ENCODE measurements around the gene STRA8. TPM values are rescaled to one million over a fixed set of nuclear protein-coding genes. Genes with fewer than 3 reads are reported as not detected.

STRA8 gene
- total RNA-seq, 1 donor from 2014 or later, result not detected

DNA sequence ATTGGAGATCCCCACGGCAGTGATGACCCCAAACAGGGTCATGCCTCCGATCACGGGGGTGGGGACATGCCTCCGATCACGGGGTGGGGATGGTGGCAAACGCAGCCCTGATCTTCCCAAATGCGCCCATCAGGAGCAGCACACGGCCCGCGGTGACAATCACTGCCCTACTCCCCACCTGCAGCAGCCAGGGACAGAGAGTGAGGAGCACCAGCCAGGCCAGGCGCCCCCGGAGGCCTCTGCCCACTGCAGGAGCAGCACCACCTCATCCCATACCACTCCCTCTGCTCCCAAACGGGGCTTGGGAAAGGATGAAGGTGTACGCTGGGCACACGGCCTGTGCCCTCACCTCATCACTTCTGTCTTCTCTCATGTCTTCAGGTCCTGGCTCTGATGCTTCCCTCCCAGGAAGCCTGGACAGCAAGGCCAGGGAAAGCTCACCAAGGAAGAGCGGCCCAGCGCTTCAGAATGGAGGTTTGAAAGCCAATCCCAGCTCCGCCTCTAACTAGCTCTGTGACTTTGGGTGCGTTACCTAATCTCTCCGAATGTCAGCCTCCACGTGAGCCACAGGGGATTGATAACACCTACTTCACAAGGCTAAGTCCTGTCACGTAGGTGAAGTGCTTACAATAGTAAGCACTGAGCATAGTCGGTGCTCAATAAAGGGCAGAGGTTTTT is 37.1 kb downstream of the STRA8 start:
- no peaks in the 10 kb centered on the region for H3K4me1 ChIP-seq
- no peak overlapping the region for H3K4me3 ChIP-seq
- no peak overlapping the region for H3K27ac ChIP-seq
- intact Hi-C loops (cut with DNase I), result loop anchor here (5.0 kb wide), 1 partner anchor 583 kb away; no protein-coding TSS in a partner anchor
- H3K36me3 ChIP-seq, result no peaks in the 10 kb centered on the region
- H3K27me3 ChIP-seq, result no peaks in the 10 kb centered on the region
- H3K9me3 ChIP-seq, result peaks cover 0 to under 1% of the 10 kb centered on the region in 2 donors
- no peak for DNase-seq (ENCODE audit: low spot score in 2 of 2)
- TF ChIP-seq, protein P1, sequence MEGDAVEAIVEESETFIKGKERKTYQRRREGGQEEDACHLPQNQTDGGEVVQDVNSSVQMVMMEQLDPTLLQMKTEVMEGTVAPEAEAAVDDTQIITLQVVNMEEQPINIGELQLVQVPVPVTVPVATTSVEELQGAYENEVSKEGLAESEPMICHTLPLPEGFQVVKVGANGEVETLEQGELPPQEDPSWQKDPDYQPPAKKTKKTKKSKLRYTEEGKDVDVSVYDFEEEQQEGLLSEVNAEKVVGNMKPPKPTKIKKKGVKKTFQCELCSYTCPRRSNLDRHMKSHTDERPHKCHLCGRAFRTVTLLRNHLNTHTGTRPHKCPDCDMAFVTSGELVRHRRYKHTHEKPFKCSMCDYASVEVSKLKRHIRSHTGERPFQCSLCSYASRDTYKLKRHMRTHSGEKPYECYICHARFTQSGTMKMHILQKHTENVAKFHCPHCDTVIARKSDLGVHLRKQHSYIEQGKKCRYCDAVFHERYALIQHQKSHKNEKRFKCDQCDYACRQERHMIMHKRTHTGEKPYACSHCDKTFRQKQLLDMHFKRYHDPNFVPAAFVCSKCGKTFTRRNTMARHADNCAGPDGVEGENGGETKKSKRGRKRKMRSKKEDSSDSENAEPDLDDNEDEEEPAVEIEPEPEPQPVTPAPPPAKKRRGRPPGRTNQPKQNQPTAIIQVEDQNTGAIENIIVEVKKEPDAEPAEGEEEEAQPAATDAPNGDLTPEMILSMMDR (IDR thresholded peaks at IDR 0.05), result no peak

DNA sequence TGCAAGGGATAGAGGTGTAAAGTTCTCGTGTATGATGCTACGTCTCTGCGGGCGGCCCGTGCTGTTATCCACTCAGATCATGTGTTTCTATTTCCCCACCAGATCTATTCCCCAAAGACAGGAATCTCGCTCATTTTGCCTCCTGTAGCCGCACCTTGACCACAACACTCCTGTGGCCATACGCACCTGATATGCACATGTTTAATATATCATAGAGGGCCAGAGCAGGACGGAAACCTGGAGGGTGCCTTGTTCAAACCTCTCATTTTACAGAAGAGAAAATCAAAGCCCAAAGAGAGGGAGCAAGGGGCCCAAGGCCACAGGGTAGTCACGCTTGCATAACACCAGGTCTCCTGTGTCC is 37.6 kb downstream of the STRA8 start:
- H3K27ac ChIP-seq, result no peak overlapping the region
- H3K9me3 ChIP-seq, result no peaks in the 10 kb centered on the region
- H3K4me1 ChIP-seq, result no peaks in the 10 kb centered on the region
- H3K27me3 ChIP-seq, result no peaks in the 10 kb centered on the region
- TF ChIP-seq, protein P1 (IDR thresholded peaks at IDR 0.05), result no peak
- DNase-seq (ENCODE audit: low spot score in 2 of 2), result no peak
- intact Hi-C loops (cut with DNase I), result loop anchor here (5.0 kb wide), 1 partner anchor 584 kb away; no protein-coding TSS in a partner anchor
- no peaks in the 10 kb centered on the region for H3K36me3 ChIP-seq
- no peak overlapping the region for H3K4me3 ChIP-seq

DNA sequence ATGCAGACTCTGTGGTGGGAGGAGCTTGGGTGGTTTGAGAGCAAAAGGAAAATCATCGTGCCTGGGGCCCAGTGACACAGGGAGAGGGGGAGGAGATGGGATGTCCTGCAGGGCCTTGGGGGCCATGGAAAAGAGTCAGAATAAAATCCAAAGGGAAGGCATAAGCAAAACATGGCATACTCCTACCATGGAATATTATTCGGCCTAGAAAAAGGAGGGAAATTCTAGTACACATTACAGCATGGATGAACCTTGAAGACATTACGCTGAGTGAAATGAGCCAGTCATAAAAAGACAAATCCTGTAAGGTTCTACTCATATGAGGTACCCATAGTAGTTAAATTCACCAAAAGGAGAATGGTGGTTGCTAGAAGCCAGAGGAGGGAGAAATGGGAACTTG is 38.7 kb downstream of the STRA8 start:
- intact Hi-C loops (cut with DNase I), result loop anchor here (5.0 kb wide), 1 partner anchor 585 kb away; no protein-coding TSS in a partner anchor
- Histone ChIP-seq H3K36me3 (no peaks in the 10 kb centered on the region), H3K4me1 (no peaks in the 10 kb centered on the region), H3K27me3 (no peaks in the 10 kb centered on the region), H3K9me3 (no peaks in the 10 kb centered on the region), H3K4me3 (no peak overlapping the region), H3K27ac (no peak overlapping the region)
- DNase-seq (ENCODE audit: low spot score in 2 of 2), result no peak
- TF ChIP-seq, protein P1 (IDR thresholded peaks at IDR 0.05), result no peak

DNA sequence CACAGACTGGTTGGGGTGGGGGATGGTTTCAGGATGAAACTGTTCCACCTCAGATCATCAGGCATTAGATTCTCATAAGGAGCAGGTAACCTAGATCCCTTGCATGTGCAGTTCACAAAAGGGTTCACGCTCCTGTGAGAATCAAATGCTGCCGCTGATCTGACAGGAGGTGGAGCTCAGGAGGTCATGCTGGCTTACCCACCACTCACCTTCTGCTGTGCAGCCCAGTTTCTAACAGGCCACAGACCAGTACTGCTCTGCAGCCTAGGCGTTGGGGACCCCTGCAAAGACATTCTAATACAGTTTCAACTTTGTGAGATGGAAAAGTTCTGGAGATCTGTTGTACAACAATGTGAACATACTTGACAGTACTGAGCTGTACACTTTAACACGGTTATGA is 39.9 kb downstream of the STRA8 start:
- H3K4me1 ChIP-seq, result no peaks in the 10 kb centered on the region

DNA sequence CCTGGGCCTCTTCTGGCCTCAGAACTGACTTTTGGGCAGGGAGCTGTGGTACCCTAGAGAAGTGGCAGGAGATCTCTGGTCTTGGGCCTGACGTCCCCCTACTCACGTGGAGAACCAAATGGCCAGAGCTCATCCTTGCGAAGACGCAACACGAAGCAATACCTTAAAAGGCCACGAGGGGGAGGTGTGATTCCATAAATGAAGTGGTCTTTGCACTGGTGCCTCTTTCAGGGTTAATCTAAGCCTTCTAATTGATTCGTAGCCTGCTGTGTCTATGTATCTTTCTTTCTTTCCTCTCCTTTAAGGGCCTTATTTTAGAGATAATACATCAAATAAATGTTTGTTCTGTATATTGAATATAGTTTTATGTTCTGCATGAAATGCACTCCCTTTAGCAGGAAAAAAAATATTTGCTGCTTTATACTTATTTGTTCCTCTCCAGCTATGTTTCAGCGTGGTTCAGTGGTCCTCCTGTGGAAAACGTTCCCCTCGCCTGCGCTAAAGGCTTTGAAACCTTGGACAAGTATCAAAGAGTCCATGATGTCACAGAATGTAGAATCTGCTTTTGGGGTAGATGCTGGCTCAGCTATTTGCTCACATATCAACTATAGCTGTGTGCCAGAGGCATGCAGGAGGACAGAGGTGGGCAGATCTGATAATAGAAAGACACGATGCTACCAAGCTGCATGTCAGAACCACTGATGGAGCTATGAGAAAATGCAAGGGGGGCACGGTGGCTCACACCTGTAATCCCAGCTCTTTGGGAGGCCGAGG is 41.0 kb downstream of the STRA8 start:
- no peaks in the 10 kb centered on the region for H3K27me3 ChIP-seq
- TF ChIP-seq, protein P1 (IDR thresholded peaks at IDR 0.05), result peak; percentile 56 to 87 (median 84)
- no peaks in the 10 kb centered on the region for H3K4me1 ChIP-seq
- H3K9me3 ChIP-seq, result no peaks in the 10 kb centered on the region
- H3K4me3 ChIP-seq, result no peak overlapping the region
- peak in 1 of 2 donors; percentile 73 for DNase-seq (ENCODE audit: low spot score in 2 of 2)
- no peak overlapping the region for H3K27ac ChIP-seq
- intact Hi-C loops (cut with DNase I), result loop anchor here (5.0 kb wide), 1 partner anchor 587 kb away; no protein-coding TSS in a partner anchor
- H3K36me3 ChIP-seq, result no peaks in the 10 kb centered on the region

More for the DNA sequence above, 39.9 kb downstream of the STRA8 start:
- H3K9me3 ChIP-seq, result no peaks in the 10 kb centered on the region
- DNase-seq (ENCODE audit: low spot score in 2 of 2), result no peak
- H3K27me3 ChIP-seq, result no peaks in the 10 kb centered on the region
- no peak overlapping the region for H3K27ac ChIP-seq
- no peak overlapping the region for H3K4me3 ChIP-seq
- no peaks in the 10 kb centered on the region for H3K36me3 ChIP-seq
- TF ChIP-seq, protein P1 (IDR thresholded peaks at IDR 0.05), result no peak
- intact Hi-C loops (cut with DNase I), result loop anchor here (5.0 kb wide), 1 partner anchor 586 kb away; no protein-coding TSS in a partner anchor
